ENCODE results near the gene DLEC1. TPM values are rescaled to one million over a fixed set of nuclear protein-coding genes. Genes with fewer than 3 reads are reported as not detected.
"Not testable (repeated sequence)": the region's sequence is repeated elsewhere in the genome, so short reads cannot be mapped to it uniquely, and the experiment has no call there.

Gene DLEC1
- total RNA-seq, 2 experiments from 2014 or later = 0.20 to 0.36 TPM

DNA sequence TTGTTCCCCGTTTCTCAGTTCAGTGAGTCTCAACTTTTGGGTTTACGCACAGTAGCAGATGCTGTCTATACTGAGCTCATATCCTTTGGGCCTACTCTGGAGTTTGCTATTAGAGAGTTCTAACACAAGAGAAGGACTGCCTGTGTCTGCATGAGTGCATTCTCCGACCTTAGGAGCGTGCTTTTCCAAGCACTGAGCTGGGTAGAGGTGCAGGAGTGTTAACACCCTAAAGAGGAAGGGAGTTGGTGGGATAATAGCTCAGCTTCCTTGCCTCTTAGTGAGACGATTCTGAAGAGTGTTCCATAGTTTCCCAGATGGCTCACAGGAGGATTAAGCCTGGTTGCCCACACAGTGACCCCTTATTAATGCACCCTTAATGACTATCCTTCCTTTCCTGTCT is 119.5 kb downstream of the DLEC1 start:
- POLR2A ChIA-PET = interaction anchor here (0.8 kb wide), 1 partner anchor 11 kb away, joined by 3 read pairs; no protein-coding TSS in a partner anchor
- no peaks in the 10 kb centered on the region for H3K27me3 Mint-ChIP-seq
- no peaks in the 10 kb centered on the region for H3K36me3 Mint-ChIP-seq (ENCODE audit: low read depth)
- no peak for DNase-seq
- intact Hi-C loops (cut with micrococcal nuclease) = no loop called here
- no peak overlapping the region for H3K27ac Mint-ChIP-seq
- H3K4me1 Mint-ChIP-seq (ENCODE audit: low read depth) = peaks cover 22% of the 10 kb centered on the region
- H3K4me3 Mint-ChIP-seq = no peak overlapping the region
- CTCF ChIA-PET = no interaction called here
- TF ChIP-seq, protein P1, sequence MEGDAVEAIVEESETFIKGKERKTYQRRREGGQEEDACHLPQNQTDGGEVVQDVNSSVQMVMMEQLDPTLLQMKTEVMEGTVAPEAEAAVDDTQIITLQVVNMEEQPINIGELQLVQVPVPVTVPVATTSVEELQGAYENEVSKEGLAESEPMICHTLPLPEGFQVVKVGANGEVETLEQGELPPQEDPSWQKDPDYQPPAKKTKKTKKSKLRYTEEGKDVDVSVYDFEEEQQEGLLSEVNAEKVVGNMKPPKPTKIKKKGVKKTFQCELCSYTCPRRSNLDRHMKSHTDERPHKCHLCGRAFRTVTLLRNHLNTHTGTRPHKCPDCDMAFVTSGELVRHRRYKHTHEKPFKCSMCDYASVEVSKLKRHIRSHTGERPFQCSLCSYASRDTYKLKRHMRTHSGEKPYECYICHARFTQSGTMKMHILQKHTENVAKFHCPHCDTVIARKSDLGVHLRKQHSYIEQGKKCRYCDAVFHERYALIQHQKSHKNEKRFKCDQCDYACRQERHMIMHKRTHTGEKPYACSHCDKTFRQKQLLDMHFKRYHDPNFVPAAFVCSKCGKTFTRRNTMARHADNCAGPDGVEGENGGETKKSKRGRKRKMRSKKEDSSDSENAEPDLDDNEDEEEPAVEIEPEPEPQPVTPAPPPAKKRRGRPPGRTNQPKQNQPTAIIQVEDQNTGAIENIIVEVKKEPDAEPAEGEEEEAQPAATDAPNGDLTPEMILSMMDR (IDR thresholded peaks at IDR 0.05) = no peak
- no peak for ATAC-seq
- no peaks in the 10 kb centered on the region for H3K9me3 Mint-ChIP-seq

DNA sequence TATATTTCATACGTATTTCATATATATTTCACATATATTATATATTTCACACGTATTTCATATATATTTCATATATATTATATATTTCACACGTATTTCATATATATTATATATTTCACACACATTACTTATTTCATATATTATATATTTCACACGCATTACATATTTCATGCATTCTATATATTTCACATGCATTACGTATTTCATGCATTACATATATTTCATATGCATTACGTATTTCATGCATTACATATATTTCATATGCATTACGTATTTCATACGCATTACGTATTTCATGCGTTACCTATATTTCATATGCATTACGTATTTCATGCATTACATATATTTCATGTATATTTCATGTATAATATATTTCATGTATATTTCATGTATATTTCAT is 121.7 kb downstream of the DLEC1 start:
- CTCF ChIA-PET; H3K27ac Mint-ChIP-seq; ATAC-seq; H3K4me3 Mint-ChIP-seq; intact Hi-C loops (cut with micrococcal nuclease); H3K9me3 Mint-ChIP-seq; H3K36me3 Mint-ChIP-seq (ENCODE audit: low read depth); H3K27me3 Mint-ChIP-seq; DNase-seq; POLR2A ChIA-PET: not testable (repeated sequence)
- peaks cover 11% of the 10 kb centered on the region for H3K4me1 Mint-ChIP-seq (ENCODE audit: low read depth)

DNA sequence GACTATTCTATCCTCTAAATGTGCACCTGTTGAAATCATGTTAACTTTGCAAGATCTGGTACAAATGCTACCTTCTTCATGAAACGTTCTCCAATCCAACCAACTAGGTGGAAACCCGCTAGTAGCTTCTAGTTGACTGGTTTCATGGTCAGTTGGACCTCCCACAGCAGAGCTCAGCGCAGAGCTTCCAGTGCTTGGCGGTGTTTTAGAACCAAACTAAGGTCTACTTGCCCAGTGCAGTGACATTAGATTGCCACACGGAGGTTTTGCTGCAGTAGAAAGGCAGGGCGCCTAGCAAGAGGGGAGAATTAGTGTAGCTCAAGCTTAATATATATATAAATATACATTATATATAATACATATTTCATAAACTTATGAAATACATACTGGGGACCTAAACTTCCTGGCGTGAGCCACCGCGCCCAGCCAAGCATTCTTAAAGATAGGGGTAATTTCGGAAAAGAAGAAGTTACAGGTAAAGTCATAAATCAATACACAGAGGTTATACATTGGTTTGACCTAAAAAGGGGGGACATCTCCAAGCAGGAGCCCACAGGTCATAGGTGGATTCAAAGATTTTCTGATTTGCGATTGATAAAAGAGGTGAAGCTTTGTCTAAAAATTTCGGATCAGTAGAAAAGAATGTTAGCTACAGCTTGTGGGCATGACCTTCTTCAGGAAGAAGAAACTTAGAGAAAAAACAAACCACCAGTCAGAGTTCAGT is 124.3 kb downstream of the DLEC1 start:
- ATAC-seq = no peak
- peak overlapping the region; percentile 99 for H3K27ac Mint-ChIP-seq
- no peaks in the 10 kb centered on the region for H3K27me3 Mint-ChIP-seq
- peak overlapping the region; percentile 93 for H3K4me3 Mint-ChIP-seq
- TF ChIP-seq, protein P1 (IDR thresholded peaks at IDR 0.05) = peak; percentile 47
- intact Hi-C loops (cut with micrococcal nuclease) = no loop called here
- DNase-seq = peak; percentile 45
- POLR2A ChIA-PET = interaction anchor here (1.0 to 6.0 kb wide), 6 partner anchors 9 to 43 kb away, joined by 3 to 67 read pairs (median 10); partner anchors contain the start of genes ACAA1 and MYD88
- CTCF ChIA-PET = interaction anchor here (0.9 to 4.7 kb wide), 9 partner anchors 9 to 184 kb away, joined by 3 to 31 read pairs (median 8); partner anchors contain the start of genes ACAA1, MYD88 and XYLB
- H3K36me3 Mint-ChIP-seq (ENCODE audit: low read depth) = peaks cover 25% of the 10 kb centered on the region
- peaks cover 28% of the 10 kb centered on the region for H3K4me1 Mint-ChIP-seq (ENCODE audit: low read depth)
- H3K9me3 Mint-ChIP-seq = no peaks in the 10 kb centered on the region

DNA sequence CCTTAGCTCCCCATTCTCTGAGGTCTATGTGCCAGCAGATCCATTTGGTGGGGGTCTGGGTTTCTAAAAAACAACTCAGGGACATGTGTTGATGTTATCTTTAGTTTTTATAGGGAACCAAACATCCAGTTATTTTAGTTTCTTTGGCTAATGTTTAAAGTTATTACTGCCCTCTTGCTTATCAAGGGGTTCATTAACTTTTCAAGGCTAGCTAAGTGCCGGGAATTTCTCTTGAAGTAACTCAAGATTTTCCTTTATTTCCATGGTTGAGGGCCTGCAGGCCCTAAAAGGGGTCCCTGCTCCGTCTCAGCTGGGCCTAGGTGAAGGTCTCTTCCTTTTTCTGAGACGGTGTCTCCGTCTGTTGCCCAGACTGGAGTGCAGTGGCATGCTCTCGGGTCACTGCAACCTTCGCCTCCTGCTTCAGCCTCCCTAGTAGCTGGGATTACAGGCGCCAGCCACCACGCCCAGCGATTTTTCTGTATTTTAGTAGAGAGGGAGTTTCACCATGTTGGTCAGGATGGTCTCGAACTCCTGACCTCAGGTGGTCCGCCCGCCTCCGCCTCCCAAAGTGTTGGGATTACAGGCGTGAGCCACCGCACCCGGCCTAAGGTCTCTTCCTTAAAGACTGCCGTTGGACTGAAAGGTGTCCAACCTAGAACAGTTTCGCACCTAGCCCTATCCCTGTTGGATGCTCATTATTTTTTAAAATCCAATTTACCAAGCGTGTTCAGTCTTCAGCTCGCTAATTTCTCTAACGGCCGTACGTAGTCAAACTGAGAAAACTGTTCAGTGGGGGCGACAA is 125.0 kb downstream of the DLEC1 start:
- CTCF ChIA-PET = interaction anchor here (0.9 to 4.7 kb wide), 12 partner anchors 9 to 183 kb away, joined by 3 to 31 read pairs (median 5); partner anchors contain the start of genes ACAA1, MYD88 and XYLB
- no peaks in the 10 kb centered on the region for H3K9me3 Mint-ChIP-seq
- ATAC-seq = no peak
- H3K27ac Mint-ChIP-seq = peak overlapping the region; percentile 99
- TF ChIP-seq, protein P1 (IDR thresholded peaks at IDR 0.05) = no peak
- H3K4me1 Mint-ChIP-seq (ENCODE audit: low read depth) = peaks cover 35% of the 10 kb centered on the region
- intact Hi-C loops (cut with micrococcal nuclease) = loop anchor here (2.0 kb wide), 2 partner anchors 13 to 27 kb away; partner anchors contain the start of gene ACAA1
- POLR2A ChIA-PET = interaction anchor here (0.8 to 6.0 kb wide), 14 partner anchors 9 to 1243 kb away, joined by 3 to 67 read pairs (median 4); partner anchors contain the start of genes ACAA1, MYD88 and RPSA
- no peaks in the 10 kb centered on the region for H3K27me3 Mint-ChIP-seq
- H3K36me3 Mint-ChIP-seq (ENCODE audit: low read depth) = peaks cover 28% of the 10 kb centered on the region
- DNase-seq = no peak
- H3K4me3 Mint-ChIP-seq = peak overlapping the region; percentile 93

DNA sequence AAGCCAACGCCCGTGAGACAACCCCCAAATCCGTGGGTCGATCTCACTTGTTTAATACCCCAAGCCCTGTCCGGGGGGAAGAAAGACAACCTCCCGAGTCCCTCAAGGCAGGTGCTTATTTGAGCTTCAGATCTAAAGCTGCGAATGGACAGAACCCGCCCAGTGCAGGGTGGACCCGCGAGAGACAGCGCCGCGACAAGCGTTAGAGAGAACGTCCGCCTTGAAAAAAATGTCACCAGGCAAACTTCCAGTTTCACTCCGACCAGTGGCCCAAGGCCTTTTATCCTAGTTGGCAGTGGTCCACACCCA is 125.6 kb downstream of the DLEC1 start:
- intact Hi-C loops (cut with micrococcal nuclease) = loop anchor here (2.0 kb wide), 2 partner anchors 14 to 28 kb away; partner anchors contain the start of gene ACAA1
- Mint-ChIP-seq H3K9me3 (no peaks in the 10 kb centered on the region), H3K27ac (peak overlapping the region; percentile 99), H3K4me3 (peak overlapping the region; percentile 93), H3K27me3 (no peaks in the 10 kb centered on the region), H3K36me3 (ENCODE audit: low read depth) (peaks cover 30% of the 10 kb centered on the region), H3K4me1 (ENCODE audit: low read depth) (peaks cover 41% of the 10 kb centered on the region)
- POLR2A ChIA-PET = interaction anchor here (0.8 to 6.0 kb wide), 14 partner anchors 8 to 1242 kb away, joined by 3 to 67 read pairs (median 4); partner anchors contain the start of genes ACAA1, EXOG, MYD88 and RPSA
- ATAC-seq (peak; percentile 31), DNase-seq (no peak)
- CTCF ChIA-PET = interaction anchor here (1.0 to 4.7 kb wide), 10 partner anchors 11 to 180 kb away, joined by 3 to 31 read pairs (median 6); partner anchors contain the start of genes ACAA1 and MYD88
- TF ChIP-seq, protein P1 (IDR thresholded peaks at IDR 0.05) = no peak

Data from activated CD8-positive, alpha-beta T cell treated with anti-CD3 and anti-CD28 coated beads for 36 hours (primary cell).